Prostate gland (tissue), 2 donors: Measurements from ENCODE around the gene ADSS2. TPM values are rescaled to one million over a fixed set of nuclear protein-coding genes. Genes with fewer than 3 reads are reported as not detected.

Source experiments
- DNase-seq: peaks from one replicate; pipeline ENCODE4 v3.0.0-alpha.2; 2019; ENCODE audit warnings: low spot score
- H3K27ac ChIP-seq, 2 donors: fragments of 200-600 bp; sonication (generic); 2 replicates each; pipeline ENCODE4 v1.5.1; 2017 to 2019
- H3K27me3 ChIP-seq: fragments of 200-600 bp; sonication (generic); replicated peaks from 2 replicates; pipeline ENCODE4 v1.5.1; 2019; ENCODE audit not compliant: insufficient read depth
- H3K36me3 ChIP-seq, 2 donors: fragments of 200-600 bp; sonication (generic); 1 replicate in 1 of 2; 2 replicates in 1 of 2; pipeline versions ENCODE4 v1.5.1 to v1.8.1; 2017 to 2019
- H3K4me1 ChIP-seq: fragments of 200-600 bp; sonication (generic); replicated peaks from 2 replicates; pipeline ENCODE4 v1.5.1; 2019
- H3K4me3 ChIP-seq, 2 donors: fragments of 200-600 bp; sonication (generic); 2 replicates each; pipeline ENCODE4 v1.5.1; 2017 to 2019
- H3K9me3 ChIP-seq: fragments of 200-600 bp; sonication (generic); 2 replicates; pipeline ENCODE4 v1.5.1; 2017
- POLR2A ChIP-seq: fragments of 450-650 bp; IDR thresholded peaks from one replicate; pipeline ENCODE4 v1.6.1; 2016; ENCODE audit warnings: antibody characterized with exemption, mild to moderate bottlenecking
- POLR2AphosphoS5 ChIP-seq: sonication (generic); formaldehyde crosslinking; IDR thresholded peaks from one replicate; pipeline ENCODE4 v1.6.1; 2017; ENCODE audit warnings: antibody characterized with exemption
- WGBS: methylation state at CpG from one replicate; pipeline ENCODE4 v1.1.5; 2018; 5-methylcytosine and 5-hydroxymethylcytosine counted together
- intact Hi-C: fragments of 100-400 bp; cut with DNase I; formaldehyde crosslinking; loops from one replicate; pipeline ENCODE4 v1.14.2; 2022
- total RNA-seq, 2 donors: library from RNA; depleted of rRNA; stranded (reverse); fragments of >200 nt; gene quantifications; one replicate each; pipeline ENCODE4 v1.1.0, GENCODE V29; 2016
- TF ChIP-seq, protein P1 (sequence below), 4 experiments: fragments of 200-600 bp in 2 of 4; fragments of 450-650 bp in 2 of 4; sonication (generic) in 2 of 4; IDR thresholded peaks; 1 replicate in 3 of 4; 2 replicates in 1 of 4; pipeline ENCODE4 v1.5.1; 2016 to 2019; ENCODE audit warnings: antibody characterized with exemption in 4 of 4, mild to moderate bottlenecking in 2 of 4, moderate library complexity in 2 of 4

The ADSS2 gene
- total RNA-seq, 2 donors from 2014 or later = 42.5 to 43.2 TPM

DNA sequence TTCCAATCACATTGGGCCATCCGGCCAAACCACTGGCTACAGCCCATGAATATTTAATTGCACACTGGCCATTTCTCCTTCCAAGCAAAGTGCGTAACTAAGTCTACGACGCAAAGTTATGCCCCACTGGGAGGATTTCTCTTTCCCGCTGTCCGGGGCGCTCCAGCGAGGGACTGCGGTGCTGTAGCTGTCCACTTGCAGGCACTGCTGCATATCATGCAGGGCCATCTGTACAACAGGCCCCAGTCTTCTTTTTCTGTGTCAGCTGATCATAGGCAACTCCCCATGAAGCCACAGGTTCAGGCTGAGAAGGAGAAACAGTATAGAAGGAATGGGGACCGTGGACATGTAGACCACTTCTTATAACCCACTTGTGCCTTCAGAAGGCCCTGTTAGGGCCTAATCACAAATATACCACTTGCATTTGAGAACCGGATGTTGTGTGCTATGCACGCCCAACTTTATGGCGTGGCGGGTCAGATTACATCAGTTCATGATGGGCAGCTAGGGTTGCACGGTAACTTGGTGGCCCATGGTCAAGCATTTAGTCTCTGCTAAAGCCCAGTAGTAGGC is 58.0 kb downstream of the ADSS2 start:
- Histone ChIP-seq H3K4me3 (no peak overlapping the region), H3K27me3 (no peaks in the 10 kb centered on the region), H3K4me1 (no peaks in the 10 kb centered on the region), H3K36me3 (no peaks in the 10 kb centered on the region), H3K27ac (no peak overlapping the region), H3K9me3 (no peaks in the 10 kb centered on the region)
- 89% methylated on average over 15 of the region's 15 CpGs for WGBS
- intact Hi-C loops = no loop called here
- no peak for TF ChIP-seq POLR2AphosphoS5
- TF ChIP-seq POLR2A = no peak
- TF ChIP-seq, protein P1, sequence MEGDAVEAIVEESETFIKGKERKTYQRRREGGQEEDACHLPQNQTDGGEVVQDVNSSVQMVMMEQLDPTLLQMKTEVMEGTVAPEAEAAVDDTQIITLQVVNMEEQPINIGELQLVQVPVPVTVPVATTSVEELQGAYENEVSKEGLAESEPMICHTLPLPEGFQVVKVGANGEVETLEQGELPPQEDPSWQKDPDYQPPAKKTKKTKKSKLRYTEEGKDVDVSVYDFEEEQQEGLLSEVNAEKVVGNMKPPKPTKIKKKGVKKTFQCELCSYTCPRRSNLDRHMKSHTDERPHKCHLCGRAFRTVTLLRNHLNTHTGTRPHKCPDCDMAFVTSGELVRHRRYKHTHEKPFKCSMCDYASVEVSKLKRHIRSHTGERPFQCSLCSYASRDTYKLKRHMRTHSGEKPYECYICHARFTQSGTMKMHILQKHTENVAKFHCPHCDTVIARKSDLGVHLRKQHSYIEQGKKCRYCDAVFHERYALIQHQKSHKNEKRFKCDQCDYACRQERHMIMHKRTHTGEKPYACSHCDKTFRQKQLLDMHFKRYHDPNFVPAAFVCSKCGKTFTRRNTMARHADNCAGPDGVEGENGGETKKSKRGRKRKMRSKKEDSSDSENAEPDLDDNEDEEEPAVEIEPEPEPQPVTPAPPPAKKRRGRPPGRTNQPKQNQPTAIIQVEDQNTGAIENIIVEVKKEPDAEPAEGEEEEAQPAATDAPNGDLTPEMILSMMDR (IDR thresholded peaks at IDR 0.05) = no peak
- no peak for DNase-seq

DNA sequence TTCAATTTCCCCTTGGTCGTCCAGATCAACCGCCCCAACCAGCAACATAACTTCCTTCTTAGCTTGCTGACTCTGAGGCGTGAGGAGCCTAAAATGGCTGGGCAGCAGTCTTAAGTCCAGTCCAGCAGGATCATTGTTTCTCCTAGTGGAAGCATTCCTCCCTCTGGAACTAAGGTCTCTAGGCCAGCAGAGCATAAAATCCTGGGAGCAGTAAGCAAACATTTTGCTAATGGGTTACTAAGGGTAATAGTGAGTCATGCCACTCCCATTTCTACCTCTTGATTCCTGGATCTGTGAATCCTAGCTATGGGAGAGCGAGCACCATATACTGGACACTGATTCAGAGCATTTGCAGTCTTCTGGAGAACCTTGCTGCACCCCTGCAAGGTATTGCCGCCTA is 59.9 kb downstream of the ADSS2 start:
- intact Hi-C loops = no loop called here
- Histone ChIP-seq H3K27ac (no peak overlapping the region), H3K4me1 (no peaks in the 10 kb centered on the region), H3K9me3 (no peaks in the 10 kb centered on the region), H3K27me3 (no peaks in the 10 kb centered on the region), H3K36me3 (no peaks in the 10 kb centered on the region), H3K4me3 (no peak overlapping the region)
- WGBS = 96% methylated on average over 5 of the region's 5 CpGs
- TF ChIP-seq POLR2A (no peak), POLR2AphosphoS5 (no peak)
- TF ChIP-seq, protein P1 (IDR thresholded peaks at IDR 0.05) = no peak
- DNase-seq = no peak

DNA sequence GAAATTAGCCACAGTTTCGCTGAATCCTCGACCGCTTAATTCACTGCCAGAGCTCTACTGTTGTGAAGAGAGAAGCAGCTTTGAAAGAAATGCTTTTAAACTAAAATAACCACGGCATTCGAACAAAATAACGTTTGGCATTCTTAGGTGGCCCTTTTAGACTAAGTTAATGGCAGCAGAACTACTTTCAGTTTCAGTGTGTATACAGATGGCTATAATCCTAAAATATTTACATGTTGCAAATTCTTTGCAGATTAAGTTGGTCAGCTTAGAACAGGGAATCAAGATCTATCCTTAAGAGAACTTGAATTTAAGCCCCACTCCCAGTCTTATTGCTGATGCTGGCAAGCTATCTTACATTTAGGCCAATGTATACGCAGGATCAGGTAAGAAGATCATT is 62.7 kb downstream of the ADSS2 start:
- DNase-seq = no peak
- Histone ChIP-seq H3K36me3 (no peaks in the 10 kb centered on the region), H3K9me3 (no peaks in the 10 kb centered on the region), H3K27me3 (no peaks in the 10 kb centered on the region), H3K4me3 (no peak overlapping the region), H3K4me1 (no peaks in the 10 kb centered on the region), H3K27ac (no peak overlapping the region)
- intact Hi-C loops = no loop called here
- TF ChIP-seq POLR2A = no peak
- TF ChIP-seq POLR2AphosphoS5 = no peak
- TF ChIP-seq, protein P1 (IDR thresholded peaks at IDR 0.05) = no peak
- WGBS = 74% methylated on average over 7 of the region's 7 CpGs

DNA sequence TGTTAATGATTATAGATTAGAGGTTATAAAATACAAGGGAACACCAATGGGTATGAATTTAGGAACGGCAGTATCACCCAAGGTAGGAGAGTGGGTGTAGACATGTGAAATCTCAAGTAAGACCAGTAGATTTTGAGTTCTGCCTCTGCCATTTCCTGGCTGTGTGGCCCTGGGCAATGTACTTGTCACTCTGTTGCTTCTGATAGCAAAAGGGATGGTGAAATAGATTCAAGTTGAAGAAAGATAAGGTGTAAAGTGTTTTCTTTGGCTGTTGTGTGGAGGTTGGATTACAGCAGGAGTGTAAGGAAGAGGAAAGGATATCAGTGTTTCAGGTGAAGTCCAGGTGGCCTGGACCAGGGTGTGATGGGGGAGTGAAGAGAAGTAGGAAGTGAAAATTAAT is 64.3 kb downstream of the ADSS2 start:
- Histone ChIP-seq H3K9me3 (no peaks in the 10 kb centered on the region), H3K27me3 (no peaks in the 10 kb centered on the region), H3K4me1 (no peaks in the 10 kb centered on the region), H3K4me3 (no peak overlapping the region), H3K27ac (no peak overlapping the region), H3K36me3 (no peaks in the 10 kb centered on the region)
- TF ChIP-seq, protein P1 (IDR thresholded peaks at IDR 0.05) = no peak
- TF ChIP-seq POLR2AphosphoS5 (no peak), POLR2A (no peak)
- DNase-seq = no peak
- WGBS = 93% methylated on average over 1 of the region's 1 CpG
- intact Hi-C loops = no loop called here

DNA sequence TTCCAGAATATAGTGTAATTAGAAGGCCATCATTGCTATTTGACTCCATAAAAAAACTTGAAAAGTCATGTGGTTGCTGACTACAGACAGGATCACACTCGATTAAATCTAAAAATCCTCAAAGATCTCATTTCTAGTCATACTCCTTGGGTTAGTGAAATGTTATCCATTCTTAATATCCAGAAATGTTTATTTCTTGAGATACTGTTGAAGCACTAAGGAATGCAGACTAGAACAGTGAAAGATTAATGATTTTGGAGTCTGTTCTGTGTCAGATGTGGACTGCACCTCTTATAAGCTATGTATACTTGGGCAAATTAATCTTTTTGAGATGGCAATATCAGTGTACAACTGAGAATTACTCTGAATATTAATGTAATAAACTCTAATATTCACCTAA is 65.1 kb downstream of the ADSS2 start:
- no peak for DNase-seq
- Histone ChIP-seq H3K27me3 (no peaks in the 10 kb centered on the region), H3K36me3 (no peaks in the 10 kb centered on the region), H3K4me1 (no peaks in the 10 kb centered on the region), H3K4me3 (no peak overlapping the region), H3K9me3 (no peaks in the 10 kb centered on the region), H3K27ac (no peak overlapping the region)
- 83% methylated on average over 1 of the region's 1 CpG for WGBS
- TF ChIP-seq, protein P1 (IDR thresholded peaks at IDR 0.05) = no peak
- TF ChIP-seq POLR2A (no peak), POLR2AphosphoS5 (no peak)
- intact Hi-C loops = no loop called here
